Eye (tissue), 1 donor: Measurements from ENCODE around the gene TTC29.
"Not testable (repeated sequence)": the region's sequence is repeated elsewhere in the genome, so short reads cannot be mapped to it uniquely, and the experiment has no call there.

ENCODE experiments used
- DNase-seq: peaks from one replicate; pipeline ENCODE4 v3.0.0-alpha.2; 2015

The TTC29 gene

DNA sequence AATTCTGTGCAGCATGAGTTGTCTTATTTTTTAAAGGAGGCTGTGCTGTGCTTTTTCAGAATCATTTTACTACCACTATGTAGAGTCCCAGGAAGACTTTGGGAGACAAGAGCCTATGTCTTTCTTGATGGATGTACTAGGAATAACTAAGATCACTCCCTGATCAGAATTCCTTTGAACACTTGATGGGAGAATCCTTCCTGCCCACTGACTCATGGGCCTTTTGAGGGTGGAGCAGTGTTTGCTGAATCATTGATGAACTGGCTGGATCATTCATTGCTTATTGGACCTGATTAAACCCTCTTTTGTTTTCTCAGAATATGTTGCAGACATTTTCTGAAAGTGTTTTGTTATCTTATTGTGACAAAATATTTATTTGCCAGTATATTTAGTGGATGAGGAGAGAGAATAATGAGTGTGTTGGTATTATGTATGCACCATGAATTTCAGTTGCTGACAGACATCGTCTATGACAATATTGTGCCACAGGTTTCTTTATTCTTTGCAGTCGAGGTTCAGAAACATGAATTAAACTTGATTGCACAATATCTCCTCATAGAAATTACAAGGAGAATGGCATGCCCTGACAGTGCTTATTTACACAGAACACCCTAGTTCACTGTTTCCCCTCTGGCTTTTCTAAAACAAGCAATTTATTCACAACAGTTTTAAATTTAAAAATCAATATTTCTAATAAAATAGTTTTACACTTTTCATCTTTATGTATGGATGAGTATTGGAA lies 270.7 kb downstream of the TTC29 start:
- DNase-seq, result no peak

GRCh38 chr4:146663968-146664311 lies 281.7 kb downstream of the TTC29 start:
- DNase-seq, result not testable (repeated sequence)

DNA sequence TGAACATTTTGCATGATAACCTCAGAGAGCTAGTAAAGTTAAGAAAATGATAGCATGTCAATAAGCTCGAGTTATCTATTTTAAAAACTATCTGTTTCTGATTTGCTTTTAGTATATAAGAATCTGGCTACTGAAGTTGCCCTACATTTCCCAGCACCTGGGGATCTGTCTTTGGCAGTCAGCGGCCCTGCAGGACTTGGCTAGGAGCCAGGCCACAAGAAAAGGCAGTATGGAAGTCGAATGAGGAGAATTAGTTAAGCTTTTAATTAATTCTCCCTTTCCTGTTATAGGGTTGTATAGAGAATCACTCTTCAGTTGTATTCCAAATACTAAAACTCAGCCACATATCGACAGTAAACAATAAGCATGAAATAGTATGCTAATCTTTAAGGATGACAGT lies 284.3 kb downstream of the TTC29 start:
- no peak for DNase-seq
